ENCODE data around the gene NUPR1.
"Not testable (repeated sequence)": the region's sequence is repeated elsewhere in the genome, so short reads cannot be mapped to it uniquely, and the experiment has no call there.

- not testable (repeated sequence) for TF ChIP-seq CTCF (IDR thresholded peaks at IDR 0.05; ENCODE audit: insufficient read depth, low read length); GABPA (IDR thresholded peaks at IDR 0.05; ENCODE audit: low read depth); POLR2AphosphoS5 (IDR thresholded peaks at IDR 0.05; ENCODE audit: low read depth); SPI1 (IDR thresholded peaks at IDR 0.05; ENCODE audit: borderline replicate concordance, low read depth); REST (IDR thresholded peaks at IDR 0.05; ENCODE audit: insufficient replicate concordance, low read depth)
These were observed 27.6 kb upstream of the NUPR1 start for GRCh38 chr16:28566233-28566925.

Measured in HL-60 (cell line).